K562 (cell line): Measurements from ENCODE around the gene SEMA4G. TPM values are rescaled to one million over a fixed set of nuclear protein-coding genes. Genes with fewer than 3 reads are reported as not detected.
A peak's percentile ranks its signal among the peaks of the same experiment; 100 is the strongest.

Source experiments
- ARHGAP35 ChIP-seq: fragments of 450-650 bp; IDR thresholded peaks from 2 replicates; pipeline ENCODE4 v1.6.1; 2018; ENCODE audit not compliant: partially characterized antibody
- ASH1L ChIP-seq: fragments of 450-650 bp; IDR thresholded peaks from 2 replicates; pipeline ENCODE4 v1.6.1; 2018; ENCODE audit warnings: borderline replicate concordance, mild to moderate bottlenecking, low read depth; ENCODE audit not compliant: partially characterized antibody
- C11orf30 ChIP-seq: fragments of 450-650 bp; IDR thresholded peaks from 2 replicates; pipeline ENCODE4 v1.6.1; 2016; ENCODE audit warnings: low read depth, mild to moderate bottlenecking
- CC2D1A ChIP-seq: fragments of 450-650 bp; IDR thresholded peaks from 2 replicates; pipeline ENCODE4 v1.6.1; 2017; ENCODE audit warnings: mild to moderate bottlenecking
- ELF2 ChIP-seq: fragments of 250-450 bp; sonication (Bioruptor Pico); IDR thresholded peaks from 2 replicates; pipeline ENCODE4 v1.5.0; 2021; ENCODE audit warnings: mild to moderate bottlenecking
- EZH2 ChIP-seq: IDR thresholded peaks from 2 replicates; pipeline ENCODE4 v1.6.1; 2012; ENCODE audit warnings: low read depth, mild to moderate bottlenecking, inconsistent platforms, low read length, borderline replicate concordance
- HNRNPUL1 ChIP-seq: fragments of 200-400 bp; formaldehyde crosslinking; IDR thresholded peaks from 2 replicates; pipeline ENCODE4 v1.6.1; 2017; ENCODE audit warnings: low read length
- MCM3 ChIP-seq: fragments of 450-650 bp; IDR thresholded peaks from 2 replicates; pipeline ENCODE4 v1.6.1; 2016
- MEF2D ChIP-seq: conservative IDR thresholded peaks from 2 replicates; pipeline ENCODE4 v1.6.1; 2016; ENCODE audit warnings: low read depth, missing genetic modification characterization, missing compliant biosample characterization
- SPI1 ChIP-seq: IDR thresholded peaks from 2 replicates; pipeline ENCODE4 v1.6.1; 2011; ENCODE audit warnings: low read depth, low read length, control low read depth, borderline replicate concordance
- STAG1 ChIP-seq: sonication (generic); formaldehyde crosslinking; IDR thresholded peaks from 2 replicates; pipeline ENCODE4 v1.5.0; 2020; ENCODE audit warnings: missing genetic modification reagents, borderline replicate concordance
- ZBED1 ChIP-seq: IDR thresholded peaks from 2 replicates; pipeline ENCODE4 v1.6.1; 2014
- ZNF551 ChIP-seq: fragments of 250-450 bp; sonication (Bioruptor Pico); IDR thresholded peaks from 2 replicates; pipeline ENCODE4 v1.5.0; 2021; ENCODE audit warnings: mild to moderate bottlenecking, moderate library complexity
- polyA plus RNA-seq, 8 experiments: library from polyadenylated mRNA; depleted of rRNA in 4 of 8; stranded (reverse) in 5 of 8; unstranded in 3 of 8; fragments of >200 nt; fragmentation: Nextera tagmentation in 2 of 8; fragmentation: Illumina TruSeq in 1 of 8; extraction: Ambion mirVana in 2 of 8; extraction: Trizol in 1 of 8; gene quantifications; 2 replicates each; pipeline versions ENCODE4 v1.2.1 to v1.2.3, GENCODE V29; 2011 to 2014; ENCODE audit warnings: inconsistent platforms in 1 of 8, missing spikeins in 1 of 8
- total RNA-seq, 7 experiments: library from RNA; depleted of rRNA in 6 of 7; stranded (reverse); fragments of >200 nt in 6 of 7; fragmentation: Illumina TruSeq in 2 of 7; extraction: Trizol in 2 of 7; gene quantifications; 2 replicates each; pipeline versions ENCODE4 v1.2.1 to v1.2.3, GENCODE V29; 2011 to 2021; ENCODE audit warnings: low replicate concordance in 1 of 7
- TF ChIP-seq, protein P1 (sequence below): fragments of 450-650 bp; IDR thresholded peaks from 2 replicates; pipeline ENCODE4 v1.6.1; 2016; ENCODE audit warnings: low read depth
- TF ChIP-seq, protein P2 (sequence below): fragments of 250-450 bp; sonication (Bioruptor Pico); IDR thresholded peaks from 2 replicates; pipeline ENCODE4 v1.6.1; 2021; ENCODE audit warnings: mild to moderate bottlenecking
- TF ChIP-seq, protein P3 (sequence below): fragments of 250-450 bp; sonication (Bioruptor Pico); IDR thresholded peaks from 2 replicates; pipeline ENCODE4 v1.5.0; 2022; ENCODE audit warnings: mild to moderate bottlenecking

Gene SEMA4G
- total and polyA plus RNA-seq, 9 of the 15 experiments (the other 6 are each of a cell fraction or from before 2014, with no cell fraction given): 0.40 to 7.8 (median 1.8) TPM

DNA sequence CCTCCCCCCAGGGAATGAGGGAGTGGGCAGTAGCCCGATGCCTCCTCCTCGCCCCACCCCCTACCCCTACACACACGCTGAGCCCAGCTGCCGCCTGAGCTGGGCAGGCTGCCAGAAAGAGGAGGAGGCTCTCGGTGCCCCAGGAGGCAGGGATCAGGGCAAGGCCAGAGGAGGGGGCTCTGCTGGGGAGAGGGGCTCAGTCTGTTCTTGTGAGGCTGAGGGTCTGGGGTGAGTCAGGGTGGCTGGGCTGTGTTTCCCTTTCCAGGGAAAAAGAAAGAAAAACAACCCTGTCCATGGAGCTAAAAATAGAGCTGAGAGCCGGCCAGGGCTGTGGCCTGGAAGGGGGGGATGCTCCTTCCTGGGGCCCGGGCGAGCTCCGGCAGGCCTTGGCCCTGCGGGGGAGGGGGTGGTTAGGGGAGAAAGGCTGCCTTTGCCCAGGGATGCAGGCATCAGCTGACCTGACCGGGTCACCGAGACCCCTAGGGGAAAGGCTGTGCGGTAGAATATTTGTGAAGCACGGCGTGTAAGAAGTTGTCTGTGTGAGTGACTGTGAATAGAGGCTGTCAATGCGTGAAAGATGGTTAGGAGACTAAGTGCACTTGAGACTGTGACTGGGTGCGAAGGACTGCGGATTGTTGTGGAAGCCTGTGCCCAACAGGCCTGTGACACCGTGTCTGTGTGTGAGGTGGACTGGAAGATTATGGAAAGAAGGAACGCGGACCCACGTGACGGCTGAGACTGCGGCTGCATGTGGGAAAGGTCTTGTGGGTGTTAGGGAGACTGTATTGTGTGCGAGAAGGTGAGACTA lies 29.1 kb downstream of the SEMA4G start (continued):
- no peak for TF ChIP-seq ZBED1
- TF ChIP-seq, protein P1, sequence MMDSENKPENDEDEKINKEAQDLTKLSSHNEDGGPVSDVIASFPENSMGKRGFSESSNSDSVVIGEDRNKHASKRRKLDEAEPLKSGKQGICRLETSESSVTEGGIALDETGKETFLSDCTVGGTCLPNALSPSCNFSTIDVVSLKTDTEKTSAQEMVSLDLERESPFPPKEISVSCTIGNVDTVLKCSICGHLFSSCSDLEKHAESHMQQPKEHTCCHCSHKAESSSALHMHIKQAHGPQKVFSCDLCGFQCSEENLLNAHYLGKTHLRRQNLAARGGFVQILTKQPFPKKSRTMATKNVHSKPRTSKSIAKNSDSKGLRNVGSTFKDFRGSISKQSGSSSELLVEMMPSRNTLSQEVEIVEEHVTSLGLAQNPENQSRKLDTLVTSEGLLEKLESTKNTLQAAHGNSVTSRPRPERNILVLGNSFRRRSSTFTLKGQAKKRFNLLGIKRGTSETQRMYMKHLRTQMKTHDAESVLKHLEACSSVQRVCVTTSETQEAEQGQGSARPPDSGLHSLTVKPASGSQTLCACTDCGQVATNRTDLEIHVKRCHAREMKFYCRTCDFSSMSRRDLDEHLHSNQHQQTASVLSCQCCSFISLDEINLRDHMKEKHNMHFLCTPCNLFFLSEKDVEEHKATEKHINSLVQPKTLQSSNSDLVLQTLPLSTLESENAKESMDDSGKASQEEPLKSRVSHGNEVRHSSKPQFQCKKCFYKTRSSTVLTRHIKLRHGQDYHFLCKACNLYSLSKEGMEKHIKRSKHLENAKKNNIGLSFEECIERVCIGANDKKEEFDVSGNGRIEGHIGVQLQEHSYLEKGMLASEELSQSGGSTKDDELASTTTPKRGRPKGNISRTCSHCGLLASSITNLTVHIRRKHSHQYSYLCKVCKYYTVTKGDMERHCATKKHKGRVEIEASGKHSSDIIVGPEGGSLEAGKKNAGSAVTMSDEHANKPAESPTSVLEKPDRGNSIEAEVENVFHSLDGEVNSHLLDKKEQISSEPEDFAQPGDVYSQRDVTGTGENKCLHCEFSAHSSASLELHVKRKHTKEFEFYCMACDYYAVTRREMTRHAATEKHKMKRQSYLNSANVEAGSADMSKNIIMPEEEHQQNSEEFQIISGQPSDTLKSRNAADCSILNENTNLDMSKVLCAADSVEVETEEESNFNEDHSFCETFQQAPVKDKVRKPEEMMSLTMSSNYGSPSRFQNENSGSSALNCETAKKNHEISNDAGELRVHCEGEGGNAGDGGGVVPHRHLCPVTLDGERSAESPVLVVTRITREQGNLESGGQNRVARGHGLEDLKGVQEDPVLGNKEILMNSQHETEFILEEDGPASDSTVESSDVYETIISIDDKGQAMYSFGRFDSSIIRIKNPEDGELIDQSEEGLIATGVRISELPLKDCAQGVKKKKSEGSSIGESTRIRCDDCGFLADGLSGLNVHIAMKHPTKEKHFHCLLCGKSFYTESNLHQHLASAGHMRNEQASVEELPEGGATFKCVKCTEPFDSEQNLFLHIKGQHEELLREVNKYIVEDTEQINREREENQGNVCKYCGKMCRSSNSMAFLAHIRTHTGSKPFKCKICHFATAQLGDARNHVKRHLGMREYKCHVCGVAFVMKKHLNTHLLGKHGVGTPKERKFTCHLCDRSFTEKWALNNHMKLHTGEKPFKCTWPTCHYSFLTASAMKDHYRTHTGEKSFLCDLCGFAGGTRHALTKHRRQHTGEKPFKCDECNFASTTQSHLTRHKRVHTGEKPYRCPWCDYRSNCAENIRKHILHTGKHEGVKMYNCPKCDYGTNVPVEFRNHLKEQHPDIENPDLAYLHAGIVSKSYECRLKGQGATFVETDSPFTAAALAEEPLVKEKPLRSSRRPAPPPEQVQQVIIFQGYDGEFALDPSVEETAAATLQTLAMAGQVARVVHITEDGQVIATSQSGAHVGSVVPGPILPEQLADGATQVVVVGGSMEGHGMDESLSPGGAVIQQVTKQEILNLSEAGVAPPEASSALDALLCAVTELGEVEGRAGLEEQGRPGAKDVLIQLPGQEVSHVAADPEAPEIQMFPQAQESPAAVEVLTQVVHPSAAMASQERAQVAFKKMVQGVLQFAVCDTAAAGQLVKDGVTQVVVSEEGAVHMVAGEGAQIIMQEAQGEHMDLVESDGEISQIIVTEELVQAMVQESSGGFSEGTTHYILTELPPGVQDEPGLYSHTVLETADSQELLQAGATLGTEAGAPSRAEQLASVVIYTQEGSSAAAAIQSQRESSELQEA: no peak
- TF ChIP-seq, protein P2, sequence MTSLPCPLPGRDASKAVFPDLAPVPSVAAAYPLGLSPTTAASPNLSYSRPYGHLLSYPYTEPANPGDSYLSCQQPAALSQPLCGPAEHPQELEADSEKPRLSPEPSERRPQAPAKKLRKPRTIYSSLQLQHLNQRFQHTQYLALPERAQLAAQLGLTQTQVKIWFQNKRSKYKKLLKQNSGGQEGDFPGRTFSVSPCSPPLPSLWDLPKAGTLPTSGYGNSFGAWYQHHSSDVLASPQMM: no peak
- TF ChIP-seq EZH2: no peak
- no peak for TF ChIP-seq ASH1L
- no peak for TF ChIP-seq HNRNPUL1
- no peak for TF ChIP-seq CC2D1A
- TF ChIP-seq ELF2: no peak
- no peak for TF ChIP-seq ZNF551 (CRISPR knock-in tag)
- TF ChIP-seq STAG1 (CRISPR knock-in tag): no peak
- TF ChIP-seq, protein P3, sequence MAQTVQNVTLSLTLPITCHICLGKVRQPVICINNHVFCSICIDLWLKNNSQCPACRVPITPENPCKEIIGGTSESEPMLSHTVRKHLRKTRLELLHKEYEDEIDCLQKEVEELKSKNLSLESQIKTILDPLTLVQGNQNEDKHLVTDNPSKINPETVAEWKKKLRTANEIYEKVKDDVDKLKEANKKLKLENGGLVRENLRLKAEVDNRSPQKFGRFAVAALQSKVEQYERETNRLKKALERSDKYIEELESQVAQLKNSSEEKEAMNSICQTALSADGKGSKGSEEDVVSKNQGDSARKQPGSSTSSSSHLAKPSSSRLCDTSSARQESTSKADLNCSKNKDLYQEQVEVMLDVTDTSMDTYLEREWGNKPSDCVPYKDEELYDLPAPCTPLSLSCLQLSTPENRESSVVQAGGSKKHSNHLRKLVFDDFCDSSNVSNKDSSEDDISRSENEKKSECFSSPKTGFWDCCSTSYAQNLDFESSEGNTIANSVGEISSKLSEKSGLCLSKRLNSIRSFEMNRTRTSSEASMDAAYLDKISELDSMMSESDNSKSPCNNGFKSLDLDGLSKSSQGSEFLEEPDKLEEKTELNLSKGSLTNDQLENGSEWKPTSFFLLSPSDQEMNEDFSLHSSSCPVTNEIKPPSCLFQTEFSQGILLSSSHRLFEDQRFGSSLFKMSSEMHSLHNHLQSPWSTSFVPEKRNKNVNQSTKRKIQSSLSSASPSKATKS (CRISPR knock-in tag): no peak
- peak; percentile 77 for TF ChIP-seq MEF2D
- TF ChIP-seq C11orf30: no peak
- TF ChIP-seq ARHGAP35: no peak
- TF ChIP-seq MCM3: no peak
- TF ChIP-seq SPI1: no peak
